Activated CD4-positive, alpha-beta T cell treated with anti-CD3 and anti-CD28 coated beads, Interleukin-2, Interleukin-4, amounts not matched to agents 100 ng/mL and 50 ng/mL, durations not matched to agents 16 hours and 8 hours (primary cell): Measurements from ENCODE around the gene CRHR2.

Experiments
- DNase-seq: peaks from one replicate; pipeline ENCODE4 v3.0.0-alpha.2; 2020; ENCODE audit warnings: low spot score

The CRHR2 gene

GRCh38 chr7:30679664-30680063 lies 2.6 kb downstream of the CRHR2 start:
- DNase-seq = no peak

- no peak for DNase-seq
Measured at GRCh38 chr7:30678805-30679204, 3.5 kb downstream of the CRHR2 start.

- no peak for DNase-seq
Measured at GRCh38 chr7:30674876-30675275, 7.4 kb downstream of the CRHR2 start.

GRCh38 chr7:30674420-30674819 lies 7.8 kb downstream of the CRHR2 start:
- DNase-seq = no peak

GRCh38 chr7:30671793-30672465 lies 10.3 kb downstream of the CRHR2 start:
- no peak for DNase-seq

- no peak for DNase-seq
Measured at GRCh38 chr7:30668102-30668501, 14.2 kb downstream of the CRHR2 start.

- no peak for DNase-seq
Measured at GRCh38 chr7:30667172-30667571, 15.1 kb downstream of the CRHR2 start.

GRCh38 chr7:30665449-30665848 lies 16.8 kb downstream of the CRHR2 start:
- DNase-seq = no peak

- DNase-seq = no peak
Measured at GRCh38 chr7:30665043-30665442, 17.2 kb downstream of the CRHR2 start.

- no peak for DNase-seq
Measured at GRCh38 chr7:30664184-30664885, 17.9 kb downstream of the CRHR2 start.

- DNase-seq = no peak
Measured at GRCh38 chr7:30663414-30663813, 18.8 kb downstream of the CRHR2 start.

GRCh38 chr7:30662431-30662939 lies 19.8 kb downstream of the CRHR2 start:
- no peak for DNase-seq

GRCh38 chr7:30661926-30662325 lies 20.3 kb downstream of the CRHR2 start:
- DNase-seq = no peak

- DNase-seq = no peak
Measured at GRCh38 chr7:30660331-30661255, 21.7 kb downstream of the CRHR2 start.

GRCh38 chr7:30659312-30659711 lies 22.9 kb downstream of the CRHR2 start:
- DNase-seq = no peak

GRCh38 chr7:30658479-30659074 lies 23.7 kb downstream of the CRHR2 start:
- no peak for DNase-seq

- no peak for DNase-seq
Measured at GRCh38 chr7:30657131-30657530, 25.1 kb downstream of the CRHR2 start.

- no peak for DNase-seq
Measured at GRCh38 chr7:30656006-30656957, 26.0 kb downstream of the CRHR2 start.

GRCh38 chr7:30655096-30655970 lies 26.9 kb downstream of the CRHR2 start:
- DNase-seq = no peak
